GM12892 (cell line): Measurements from ENCODE around the gene SRM.
"Not testable (repeated sequence)": the region's sequence is repeated elsewhere in the genome, so short reads cannot be mapped to it uniquely, and the experiment has no call there.

Experiments used
- DNase-seq: peaks from one replicate; pipeline ENCODE4 v3.0.0; 2011; ENCODE audit not compliant: insufficient read length
- FAIRE-seq: peaks from 2 replicates; lab custom pipeline; 2011; peaks lifted over from hg19 to GRCh38; lab: Jason Lieb, UNC
- POLR2A ChIP-seq: IDR thresholded peaks from 2 replicates; pipeline ENCODE4 v1.6.1; 2011; ENCODE audit warnings: low read depth, low read length, control low read depth
- POLR2AphosphoS5 ChIP-seq: IDR thresholded peaks from 2 replicates; pipeline ENCODE4 v1.6.1; 2011; ENCODE audit warnings: low read depth, low read length, control low read depth
- TAF1 ChIP-seq: IDR thresholded peaks from 2 replicates; pipeline ENCODE4 v1.6.1; 2011; ENCODE audit warnings: low read depth, mild to moderate bottlenecking, control low read depth, low read length, borderline replicate concordance

SRM gene

DNA sequence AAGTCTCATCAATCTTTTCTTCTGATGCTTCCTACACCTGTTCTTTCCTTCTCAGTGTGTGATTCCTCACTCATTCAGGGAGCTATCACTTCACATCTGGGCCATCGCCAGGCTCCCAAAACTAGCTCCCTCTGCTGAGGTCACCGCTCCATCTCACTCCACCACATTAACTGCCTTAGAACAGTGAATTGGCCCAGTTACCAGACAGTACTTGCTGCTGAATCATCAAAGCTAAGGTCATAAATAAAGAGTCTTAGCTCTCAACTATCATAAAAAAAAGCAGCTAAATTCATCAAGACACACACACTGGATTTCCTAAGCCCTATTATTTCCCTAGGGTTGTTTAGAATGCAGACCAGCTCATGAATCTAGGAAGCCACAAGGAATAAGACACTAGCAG lies 18.8 kb upstream of the SRM start:
- no peak for FAIRE-seq
- TF ChIP-seq POLR2AphosphoS5 (no peak), POLR2A (no peak), TAF1 (no peak)
- DNase-seq: no peak

DNA sequence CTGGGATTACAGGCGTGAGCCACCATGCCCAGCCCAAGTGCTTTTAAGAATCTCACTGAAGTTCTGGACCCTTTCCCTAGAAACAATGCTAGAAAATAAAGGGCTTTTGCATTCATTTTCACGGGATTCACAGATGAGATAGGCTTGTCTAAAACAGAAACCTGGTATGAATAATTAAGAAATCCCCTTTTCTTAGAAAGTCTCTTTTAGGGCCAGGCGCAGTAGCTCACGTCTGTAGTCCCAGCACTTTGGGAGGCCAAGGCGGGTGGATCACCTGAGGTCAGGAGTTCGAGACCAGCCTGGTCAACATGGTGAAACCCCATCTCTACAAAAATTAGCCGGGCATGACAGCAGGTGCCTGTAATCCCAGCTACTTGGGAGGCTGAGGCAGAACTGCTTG lies 13.6 kb upstream of the SRM start:
- not testable (repeated sequence) for DNase-seq, FAIRE-seq

DNA sequence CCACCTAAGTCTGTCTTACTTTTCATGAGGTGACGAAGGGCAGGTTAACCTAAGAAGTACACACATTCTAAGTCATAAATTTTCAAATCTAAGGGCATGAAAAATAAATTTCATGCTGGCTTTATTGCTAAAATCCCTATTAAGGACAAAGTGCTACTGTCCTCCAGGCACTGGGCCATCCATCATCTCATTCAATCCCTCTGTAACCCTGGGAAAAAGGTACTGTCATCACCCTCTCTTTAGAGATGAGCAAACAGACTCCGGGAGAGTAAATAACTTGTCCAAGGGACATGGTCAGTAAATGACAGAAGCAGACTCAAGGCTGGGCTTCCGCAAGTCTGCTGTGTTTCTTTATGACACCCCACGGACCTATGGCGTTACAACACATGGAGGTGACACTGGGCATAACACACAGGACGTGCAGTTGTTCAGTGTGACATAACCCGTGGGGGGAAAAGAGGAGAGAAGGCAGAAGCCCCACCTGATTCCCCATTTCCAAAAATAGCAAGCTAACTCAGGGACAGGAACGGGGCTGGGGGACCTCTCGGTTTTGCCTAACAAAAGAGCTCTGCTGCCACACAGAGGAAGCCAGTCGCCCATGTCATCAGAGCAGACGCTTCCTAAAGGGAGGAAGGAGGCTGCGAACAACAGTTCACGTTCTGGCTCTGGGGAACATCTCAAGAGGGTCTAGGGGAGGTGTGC lies 12.5 kb upstream of the SRM start:
- DNase-seq: no peak
- FAIRE-seq: peak; percentile 83
- TF ChIP-seq TAF1 (no peak), POLR2AphosphoS5 (no peak), POLR2A (no peak)

DNA sequence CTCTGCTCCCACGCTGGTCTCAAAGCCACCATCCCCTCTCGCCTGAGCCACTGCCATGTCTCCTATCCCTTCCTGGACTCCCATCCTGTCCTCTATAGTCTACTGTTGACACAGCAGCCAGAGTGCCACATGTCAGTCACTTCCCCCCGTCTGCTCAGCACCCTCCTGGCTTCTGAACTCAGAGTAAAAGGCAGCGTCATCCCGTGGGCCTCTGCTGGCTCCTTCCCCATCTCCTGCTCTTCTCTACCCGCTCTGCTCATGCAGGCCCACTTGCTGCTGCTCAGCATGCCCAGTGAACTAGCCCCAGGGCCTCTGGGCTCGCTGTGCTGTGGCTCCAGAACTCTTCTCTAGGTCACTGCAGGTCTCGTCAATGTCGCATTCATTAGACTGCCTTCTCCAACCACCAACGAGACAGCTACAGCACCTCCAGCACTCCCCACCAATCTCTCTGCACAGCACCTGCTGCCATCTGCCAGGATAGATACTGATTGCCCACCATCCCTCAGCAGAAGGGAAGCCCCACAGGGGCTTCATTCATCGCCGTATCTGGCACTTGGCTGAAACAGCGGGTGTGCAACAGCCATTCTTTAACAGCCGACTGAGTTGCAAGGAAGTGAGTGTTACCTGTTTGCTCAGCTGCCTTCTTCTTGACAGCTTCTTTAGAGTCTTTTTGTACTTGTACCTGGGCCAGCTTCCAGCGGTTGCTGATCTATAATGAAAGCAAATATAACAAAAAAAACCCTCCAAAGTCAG lies 11.8 kb upstream of the SRM start:
- DNase-seq (no peak), FAIRE-seq (peak; percentile 24)
- no peak for TF ChIP-seq TAF1
- TF ChIP-seq POLR2A: no peak
- TF ChIP-seq POLR2AphosphoS5: 0 out of 2 replicates have a peak, but pooled peaks have one; percentile 22

DNA sequence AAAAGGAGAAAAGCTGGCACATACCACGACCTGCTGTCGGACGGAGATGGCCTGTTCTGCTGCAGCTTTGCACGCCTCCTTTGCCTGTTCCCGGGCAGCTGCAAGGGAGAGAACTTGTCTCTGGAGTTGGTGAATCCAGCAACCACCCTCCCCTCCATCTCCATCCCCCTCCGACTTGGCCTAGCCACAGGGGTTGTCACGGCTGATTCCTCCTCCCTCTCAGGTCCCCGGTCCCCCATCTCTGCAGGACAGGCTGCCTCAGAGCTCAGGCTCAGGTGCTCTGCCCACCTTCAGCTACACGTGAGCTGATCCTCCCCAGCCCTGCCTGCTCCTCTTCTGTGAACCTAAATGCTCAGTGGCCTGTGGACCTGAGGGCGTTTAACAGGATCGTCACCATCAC lies 11.1 kb upstream of the SRM start:
- TF ChIP-seq POLR2A: no peak
- no peak for TF ChIP-seq POLR2AphosphoS5
- no peak for TF ChIP-seq TAF1
- FAIRE-seq (no peak), DNase-seq (no peak)

DNA sequence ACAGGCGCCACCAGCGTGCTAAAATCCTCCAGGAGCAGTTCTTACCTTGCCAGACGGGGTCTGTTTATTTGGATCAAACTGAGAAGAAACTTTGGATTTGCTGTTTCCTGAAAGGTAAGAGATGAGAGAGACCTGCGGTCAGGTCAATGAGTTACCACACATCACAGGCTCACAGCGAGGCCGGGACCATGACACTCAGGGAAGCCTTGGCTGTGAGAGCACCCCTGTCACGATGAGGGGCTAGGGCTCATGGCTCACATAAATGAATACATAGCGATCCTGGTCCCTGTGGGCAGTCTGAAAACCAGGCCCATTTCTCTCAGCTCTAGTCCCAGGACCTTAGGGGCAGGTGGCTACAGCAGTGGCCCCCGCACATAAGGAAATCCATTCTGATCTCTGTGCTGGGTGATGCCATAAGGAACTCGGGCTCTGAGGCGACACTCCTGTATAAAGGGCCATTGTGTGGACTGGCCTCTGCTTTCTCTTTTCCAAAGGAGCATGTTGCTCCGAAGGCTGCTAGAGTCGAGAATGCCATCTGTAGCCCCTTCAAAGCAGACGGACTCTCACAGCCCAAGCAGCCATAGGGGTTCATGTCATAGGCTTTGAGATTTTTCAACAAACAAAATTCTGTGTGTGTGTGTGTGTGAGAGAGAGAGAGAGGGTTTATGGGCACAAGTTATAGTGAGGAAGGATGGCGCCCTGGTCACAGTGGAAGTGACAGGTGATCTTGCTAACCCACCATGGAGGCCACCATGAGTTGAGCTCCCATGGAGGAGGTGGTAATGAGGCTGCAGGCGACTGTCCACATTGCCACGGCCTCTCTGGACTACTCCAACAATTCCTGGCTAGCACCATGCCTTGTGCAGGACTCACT lies 9.0 kb upstream of the SRM start:
- DNase-seq: no peak
- no peak for TF ChIP-seq POLR2A
- TF ChIP-seq POLR2AphosphoS5: no peak
- TF ChIP-seq TAF1: no peak
- no peak for FAIRE-seq

DNA sequence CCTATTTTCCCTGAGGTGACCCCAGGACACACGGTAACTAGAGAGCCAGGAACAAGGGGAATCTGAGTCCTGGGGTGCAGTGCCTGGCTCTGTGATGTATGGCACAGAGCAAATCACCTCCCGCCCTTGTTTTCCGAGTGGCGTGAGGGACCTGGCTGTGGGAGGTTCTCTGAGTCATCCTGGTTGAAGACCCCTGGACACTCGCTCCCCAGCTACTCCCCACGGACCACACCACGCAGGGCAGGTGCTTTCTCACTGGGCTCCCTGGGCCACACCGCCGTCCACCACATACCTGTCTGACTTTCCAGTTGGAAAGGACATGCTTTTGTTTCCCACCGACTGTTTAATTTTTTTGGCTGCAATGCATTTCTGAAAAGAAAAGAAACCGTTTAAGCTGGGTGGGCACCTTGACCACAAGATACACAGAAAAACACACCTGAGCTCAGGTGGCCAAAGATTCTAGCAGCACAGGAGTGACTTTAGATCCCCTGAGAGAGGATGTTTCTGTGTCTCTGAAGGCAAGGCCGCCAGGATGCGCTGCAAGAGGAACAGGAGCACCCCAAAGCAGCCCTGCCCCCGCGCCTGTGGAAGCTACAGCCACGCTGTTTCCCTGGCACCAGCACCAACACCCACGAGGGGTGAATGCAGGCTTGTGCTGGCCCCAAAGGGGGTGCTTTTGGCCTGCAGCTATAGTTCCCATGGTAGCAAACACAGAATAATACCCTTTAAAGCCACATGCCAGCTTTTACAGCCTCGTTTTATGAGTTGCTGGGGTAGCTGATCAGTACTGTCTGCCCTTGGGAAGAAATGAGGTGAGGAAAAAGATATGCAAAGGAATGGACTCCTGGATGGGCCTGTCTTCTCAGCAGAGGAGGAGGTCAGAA lies 8.1 kb upstream of the SRM start:
- FAIRE-seq (no peak), DNase-seq (no peak)
- no peak for TF ChIP-seq POLR2A
- no peak for TF ChIP-seq TAF1
- no peak for TF ChIP-seq POLR2AphosphoS5

DNA sequence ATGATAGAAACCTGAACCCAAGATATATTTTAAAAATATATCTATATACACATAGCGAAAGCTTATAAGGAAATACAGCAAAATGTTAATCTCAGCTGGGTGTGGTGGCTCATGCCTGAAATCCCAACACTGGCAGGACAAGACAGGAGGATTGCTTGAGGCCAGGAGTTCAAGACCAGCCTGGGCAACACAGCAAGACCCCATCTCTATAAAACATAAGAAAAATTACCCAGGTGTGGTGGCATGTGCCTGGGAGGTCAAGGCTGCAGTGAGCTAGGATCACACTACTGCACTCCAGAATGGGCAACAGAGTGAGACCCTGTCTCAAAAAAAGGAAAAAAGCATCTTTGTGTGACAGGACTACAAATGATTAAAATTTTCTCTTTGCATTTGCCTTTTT lies 6.0 kb upstream of the SRM start:
- FAIRE-seq (no peak), DNase-seq (no peak)
- TF ChIP-seq TAF1: no peak
- no peak for TF ChIP-seq POLR2A
- no peak for TF ChIP-seq POLR2AphosphoS5

DNA sequence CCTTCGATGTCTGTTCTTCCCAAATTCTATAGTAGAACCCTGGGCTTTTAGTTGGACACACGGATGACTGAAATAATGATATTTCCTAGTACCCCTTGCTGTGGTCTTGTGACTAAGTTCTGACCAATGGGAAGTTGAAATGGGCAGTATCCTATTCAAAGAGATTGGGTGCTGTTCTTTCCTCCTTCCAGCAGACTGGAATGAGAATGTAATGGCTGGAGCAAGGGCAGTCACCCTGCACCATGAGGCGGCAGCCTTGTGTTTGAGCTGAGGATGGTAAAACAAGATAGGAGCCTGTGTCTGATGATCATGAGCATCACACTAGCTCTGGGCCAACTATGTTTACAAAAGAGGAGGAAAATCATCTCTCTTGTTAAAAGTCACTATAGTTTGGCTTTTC lies 5.1 kb upstream of the SRM start:
- FAIRE-seq (no peak), DNase-seq (no peak)
- TF ChIP-seq POLR2A: no peak
- no peak for TF ChIP-seq TAF1
- TF ChIP-seq POLR2AphosphoS5: no peak

DNA sequence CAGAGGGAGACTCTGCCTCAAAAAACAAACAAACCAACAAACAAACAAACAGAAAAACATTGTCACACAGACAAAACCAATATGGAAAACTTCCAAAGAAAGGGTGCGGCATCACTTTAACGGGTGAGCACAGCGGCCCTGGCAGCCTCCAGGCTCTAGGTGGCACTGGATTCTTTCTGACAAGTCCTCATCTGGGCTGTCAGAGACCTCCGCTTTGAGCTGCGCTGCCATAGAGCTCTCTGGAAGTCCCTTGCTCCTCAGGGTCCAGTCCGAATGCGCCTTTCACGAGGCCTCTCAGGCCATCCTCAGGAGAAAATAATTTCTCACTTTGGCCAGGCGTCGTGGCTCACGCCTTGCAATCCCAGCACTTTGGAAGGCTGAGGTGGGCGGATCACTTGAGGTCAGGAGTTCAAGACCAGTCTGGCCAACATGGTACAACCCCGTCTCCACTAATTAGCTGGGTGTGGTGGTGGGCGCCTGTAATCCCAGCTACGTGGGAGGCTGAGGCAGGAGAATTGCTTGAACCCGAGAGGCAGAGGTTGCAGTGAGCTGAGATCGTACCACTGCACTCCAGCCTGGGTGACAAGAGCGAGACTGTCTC lies 4.2 kb upstream of the SRM start:
- not testable (repeated sequence) for FAIRE-seq, DNase-seq

DNA sequence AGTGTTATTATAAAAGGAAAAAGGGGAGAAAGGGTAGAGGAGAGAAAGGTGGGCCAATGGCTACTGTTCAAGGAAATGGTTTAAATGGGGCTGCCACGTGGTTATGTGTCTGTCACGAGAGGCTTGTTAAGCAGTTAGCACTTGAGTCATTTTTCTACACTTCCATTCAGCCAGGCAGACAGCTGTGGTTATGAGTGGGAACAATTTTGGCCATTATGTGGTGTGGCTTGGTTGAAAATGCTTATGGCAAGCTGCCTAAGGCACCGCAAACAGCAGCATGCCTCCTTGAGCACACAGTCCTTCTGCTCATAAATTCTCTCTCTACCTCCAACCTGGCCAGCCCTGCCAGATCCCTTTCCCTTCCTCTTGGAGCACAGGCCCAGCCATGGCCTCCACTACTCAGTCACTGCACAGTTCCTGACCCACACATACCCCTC lies 3.2 kb upstream of the SRM start:
- no peak for TF ChIP-seq POLR2A
- peak; percentile 59; the same call in 1 of the 2 replicates for TF ChIP-seq POLR2AphosphoS5
- FAIRE-seq (peak; percentile 48), DNase-seq (no peak)
